IPS-18c (cell line): ENCODE data around the gene GPR171.
"Not testable (repeated sequence)": the region's sequence is repeated elsewhere in the genome, so short reads cannot be mapped to it uniquely, and the experiment has no call there.

Source experiments
- H3K4me3 ChIP-seq: 2 replicates; pipeline ENCODE4 v1.7.0; 2013; ENCODE audit warnings: low read depth, mild to moderate bottlenecking, low read length, moderate library complexity; ENCODE audit not compliant: insufficient read depth
- H3K9me3 ChIP-seq: one replicate; pipeline ENCODE4 v1.6.1; 2013; ENCODE audit warnings: mild to moderate bottlenecking, low read length, moderate library complexity; ENCODE audit not compliant: control insufficient read depth, insufficient read depth

Gene GPR171

DNA sequence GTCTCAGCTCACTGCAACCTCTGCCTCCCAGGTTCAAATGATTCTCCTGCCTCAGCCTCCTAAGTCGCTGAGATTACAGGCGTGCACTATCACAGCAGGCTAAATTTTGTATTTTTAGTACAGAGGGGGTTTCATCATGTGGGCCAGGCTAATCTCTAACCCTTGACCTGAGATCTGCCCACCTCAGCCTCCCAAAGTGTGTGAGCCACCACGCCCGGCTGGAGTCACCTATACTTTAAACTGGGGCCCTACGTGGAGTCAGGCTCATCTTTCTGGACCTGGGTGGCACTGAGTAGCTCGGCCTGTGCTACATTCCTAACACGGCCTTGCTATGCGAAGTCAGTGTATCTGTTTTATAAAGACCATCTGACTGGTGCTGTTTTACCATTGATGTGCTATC is 5.8 kb downstream of the GPR171 start:
- Histone ChIP-seq H3K9me3 (no peaks in the 10 kb centered on the region), H3K4me3 (no peak overlapping the region)

DNA sequence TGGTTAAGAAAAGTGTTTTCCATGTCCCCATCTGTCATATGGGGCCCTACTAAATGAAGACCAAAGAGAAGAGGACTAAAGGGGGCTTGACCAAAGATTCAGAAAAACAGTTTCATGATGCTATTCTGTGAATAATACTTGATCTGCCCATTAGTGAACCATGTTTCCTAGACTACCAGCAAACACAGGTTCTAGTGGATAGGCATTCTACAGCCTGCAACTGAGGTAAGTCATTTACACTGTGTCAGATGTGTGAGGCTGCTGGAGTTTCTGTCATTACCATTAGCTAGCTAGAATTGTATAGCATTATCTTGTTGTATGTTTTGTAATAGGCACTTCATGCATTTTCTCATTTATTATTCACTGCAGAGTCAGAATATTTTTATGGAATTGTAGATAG is 6.6 kb downstream of the GPR171 start:
- no peak overlapping the region for H3K4me3 ChIP-seq
- H3K9me3 ChIP-seq: no peaks in the 10 kb centered on the region

DNA sequence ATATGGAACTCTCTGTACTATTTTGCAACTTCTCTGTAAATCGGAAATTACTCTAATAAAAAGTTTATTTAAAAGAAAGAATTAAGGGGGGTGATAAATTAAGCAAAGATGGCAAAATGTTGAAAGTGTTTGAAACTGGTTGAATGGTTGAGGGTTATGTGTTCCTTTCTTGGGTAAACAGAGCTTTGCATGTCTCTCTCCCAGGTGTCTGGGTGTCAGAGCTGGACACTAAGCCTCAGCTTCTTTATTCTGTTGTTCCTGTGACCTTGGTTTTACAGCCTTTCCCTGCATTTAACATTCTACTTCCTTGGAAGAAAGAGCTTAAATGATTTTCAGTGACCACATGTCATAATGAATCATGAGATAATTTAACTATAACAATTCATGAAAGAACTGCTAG is 7.2 kb downstream of the GPR171 start:
- Histone ChIP-seq H3K9me3 (no peaks in the 10 kb centered on the region), H3K4me3 (no peak overlapping the region)

DNA sequence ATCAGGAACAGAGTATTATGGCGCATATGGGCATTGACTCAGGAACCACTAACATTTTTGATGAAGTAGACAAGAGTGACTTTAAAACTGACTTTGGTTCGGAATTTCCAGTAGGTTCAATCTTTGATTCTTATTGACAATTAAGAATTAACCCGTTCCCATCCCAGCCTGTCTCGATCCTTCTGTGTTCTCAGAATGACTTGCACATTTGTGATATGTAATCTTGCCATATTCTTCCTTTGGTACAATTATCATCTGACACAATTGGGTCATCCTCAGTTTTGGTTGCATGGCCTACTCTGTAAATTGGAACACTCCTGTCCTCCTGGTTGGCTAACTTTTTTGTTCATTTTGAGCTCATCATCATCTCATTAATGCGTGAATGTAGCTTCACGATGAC is 10.5 kb downstream of the GPR171 start:
- H3K9me3 ChIP-seq: no peaks in the 10 kb centered on the region
- no peak overlapping the region for H3K4me3 ChIP-seq

DNA sequence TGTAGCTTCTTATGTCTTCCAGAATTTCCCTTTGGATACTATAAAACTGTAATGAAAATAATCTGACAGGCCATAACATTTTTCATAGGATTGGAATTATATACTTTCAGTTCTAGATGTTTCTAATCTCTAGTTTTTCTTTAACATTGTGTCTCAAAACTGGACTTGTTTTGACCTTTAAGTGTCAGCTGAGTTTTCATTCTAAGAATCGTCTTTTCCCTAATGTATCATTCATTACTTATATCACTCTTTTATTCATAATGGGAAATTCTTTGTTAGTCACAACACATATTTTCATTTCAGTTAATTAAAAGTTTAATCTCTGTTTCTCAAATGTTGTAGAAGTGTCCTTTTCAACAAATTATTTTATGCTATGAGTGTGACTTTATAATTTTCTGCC is 11.9 kb downstream of the GPR171 start:
- no peaks in the 10 kb centered on the region for H3K9me3 ChIP-seq
- H3K4me3 ChIP-seq: no peak overlapping the region

DNA sequence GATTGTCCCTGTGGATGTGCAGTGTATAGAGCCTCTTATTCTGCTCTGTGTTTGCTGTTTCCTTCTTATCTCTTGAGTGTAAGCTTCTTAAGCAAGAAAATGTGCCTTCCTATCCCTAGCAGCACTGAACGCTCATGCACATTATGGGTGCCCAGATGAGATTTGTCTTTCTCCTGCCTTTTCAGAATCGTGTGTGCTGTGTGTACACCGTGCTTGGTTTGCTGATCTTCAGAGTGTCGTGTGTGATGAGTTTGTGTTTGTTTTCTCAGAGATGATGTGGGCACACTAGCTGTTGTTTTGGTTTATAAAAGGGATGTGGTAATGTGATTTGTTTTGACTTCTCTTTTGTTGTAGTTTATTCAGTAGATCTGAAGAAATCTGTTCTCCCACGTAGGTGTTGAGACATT is 19.7 kb downstream of the GPR171 start:
- H3K9me3 ChIP-seq: no peaks in the 10 kb centered on the region
- H3K4me3 ChIP-seq: no peak overlapping the region

DNA sequence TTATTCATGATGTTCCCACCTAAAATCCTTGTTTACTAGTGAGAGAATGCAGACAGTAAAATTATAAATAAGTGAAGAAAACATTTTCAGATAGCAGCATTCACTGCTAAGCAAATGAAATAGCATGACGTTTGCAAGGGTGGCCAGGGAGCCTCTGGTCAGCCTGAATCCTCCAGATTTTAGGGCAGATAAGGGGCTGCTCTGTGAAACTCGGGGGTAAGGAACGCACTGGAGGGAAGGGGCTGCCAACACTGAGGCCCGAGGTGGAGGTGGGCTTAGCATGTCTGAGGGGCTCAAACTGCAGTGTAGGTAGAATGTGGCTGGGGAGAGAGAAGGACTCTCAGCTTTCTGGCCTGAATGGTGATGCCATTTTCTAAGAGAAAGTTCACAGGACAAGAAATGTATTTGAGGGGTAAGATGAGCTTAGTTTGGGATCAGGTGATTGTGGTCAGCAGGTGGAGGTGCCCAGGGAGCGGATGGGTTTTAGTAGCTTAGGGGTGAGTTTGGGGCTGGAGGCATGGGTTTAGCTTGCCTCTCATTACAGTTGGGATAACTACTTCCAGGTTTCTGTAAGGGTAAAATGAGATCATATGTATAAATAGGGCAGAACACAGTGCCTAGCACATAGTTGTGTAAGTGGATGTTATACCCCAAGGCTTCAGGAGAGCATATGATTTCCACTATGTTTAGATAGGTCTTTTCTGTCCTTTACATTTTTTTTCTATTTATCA is 20.5 kb downstream of the GPR171 start:
- Histone ChIP-seq H3K4me3 (no peak overlapping the region), H3K9me3 (no peaks in the 10 kb centered on the region)

DNA sequence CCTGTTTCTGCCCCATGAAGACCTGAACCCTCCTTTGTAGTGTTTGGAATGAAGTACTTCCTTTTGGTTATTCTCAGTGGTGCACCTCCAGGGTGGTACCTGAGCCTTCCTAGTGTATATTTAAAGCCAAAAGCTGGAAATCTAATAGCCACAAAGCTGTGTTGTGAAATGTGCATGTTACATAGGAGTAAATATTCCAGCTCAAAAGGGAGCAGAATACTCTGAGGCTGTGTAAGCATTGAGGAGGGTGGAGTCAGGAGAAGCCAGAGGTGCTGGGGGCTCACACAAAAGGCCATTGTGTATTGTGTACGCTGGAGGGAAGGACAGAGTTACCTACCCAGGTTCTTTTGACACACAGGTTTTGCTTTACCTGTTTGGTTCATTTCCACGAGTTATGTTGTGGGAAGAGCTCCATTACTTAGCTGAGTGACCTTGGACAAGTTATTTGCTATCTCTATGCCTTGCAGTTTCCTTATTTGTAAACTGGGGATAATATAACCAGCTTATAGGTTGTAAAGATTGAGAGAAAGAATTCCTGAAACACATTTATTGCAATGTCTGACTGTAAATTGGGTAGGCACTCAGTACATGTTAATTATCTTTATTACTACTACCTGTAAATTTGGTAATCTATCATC is 24.7 kb downstream of the GPR171 start:
- H3K4me3 ChIP-seq: no peak overlapping the region
- H3K9me3 ChIP-seq: no peaks in the 10 kb centered on the region

DNA sequence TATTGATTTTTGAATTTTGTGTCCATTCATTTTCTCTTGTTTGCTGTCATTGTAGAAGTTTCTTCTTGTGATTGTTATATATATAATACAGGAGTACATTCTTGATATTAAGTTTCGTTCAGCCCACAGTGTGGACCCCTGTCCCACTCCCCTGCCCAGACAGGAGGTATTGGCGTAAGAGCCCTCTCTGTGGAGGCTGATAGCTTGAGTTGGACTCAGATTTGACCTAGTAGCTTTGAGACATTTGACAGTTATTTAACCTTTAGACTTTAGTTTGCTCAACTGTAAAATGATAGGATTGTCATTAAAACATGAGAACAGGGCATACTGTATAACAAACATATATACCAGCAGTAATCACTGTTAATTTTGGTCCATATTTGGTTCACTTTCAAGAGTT is 27.1 kb downstream of the GPR171 start:
- Histone ChIP-seq H3K9me3 (no peaks in the 10 kb centered on the region), H3K4me3 (no peak overlapping the region)

DNA sequence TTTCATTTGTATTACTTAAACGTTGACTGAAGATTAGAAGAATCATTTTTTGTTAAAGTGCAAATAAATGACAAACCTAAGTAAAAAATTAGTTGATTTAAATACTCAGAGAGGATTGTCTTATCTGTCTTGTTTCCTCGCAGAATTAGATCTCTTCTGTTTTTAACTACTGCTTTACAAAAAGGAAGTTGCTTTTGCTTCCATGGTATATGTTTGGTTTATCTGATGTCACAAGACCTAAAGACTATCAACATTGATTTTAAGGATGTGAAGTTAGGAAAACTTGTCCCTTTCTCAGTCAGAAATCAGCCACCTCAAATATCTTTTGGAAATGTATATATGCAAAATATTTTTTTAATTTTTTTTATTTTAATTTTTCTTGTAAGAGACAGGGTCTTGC is 28.7 kb downstream of the GPR171 start:
- H3K9me3 ChIP-seq: no peaks in the 10 kb centered on the region
- no peak overlapping the region for H3K4me3 ChIP-seq

DNA sequence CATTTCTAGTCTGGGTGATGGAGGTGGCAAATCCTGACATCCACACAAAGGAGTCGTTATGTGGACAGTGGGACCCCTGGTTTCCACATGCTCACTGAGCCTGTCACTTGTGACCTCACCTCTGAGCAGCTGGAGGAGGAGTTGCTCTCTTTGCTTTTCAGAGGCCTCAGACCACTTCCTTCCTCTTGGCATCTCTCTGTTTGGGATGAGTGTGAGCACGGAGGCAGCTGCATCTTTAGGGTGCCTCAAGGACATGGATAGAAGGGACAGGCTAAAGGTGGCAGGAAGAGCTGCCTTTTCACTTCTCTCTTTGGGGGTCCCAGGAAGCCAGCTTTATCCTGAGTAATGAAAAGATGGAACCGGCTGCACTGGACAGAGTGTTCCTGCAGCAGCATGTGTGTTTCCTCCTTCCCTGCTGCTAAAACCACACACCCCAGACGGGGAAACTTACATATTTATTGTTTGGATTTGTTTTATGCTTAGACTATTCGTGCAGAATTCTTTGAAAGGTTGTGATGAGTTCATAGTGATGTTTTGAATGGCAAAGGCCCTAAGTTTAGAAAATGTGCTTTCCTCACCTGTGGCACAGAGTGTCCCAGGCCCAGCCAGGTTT is 31.8 kb downstream of the GPR171 start:
- Histone ChIP-seq H3K4me3 (no peak overlapping the region), H3K9me3 (no peaks in the 10 kb centered on the region)

DNA sequence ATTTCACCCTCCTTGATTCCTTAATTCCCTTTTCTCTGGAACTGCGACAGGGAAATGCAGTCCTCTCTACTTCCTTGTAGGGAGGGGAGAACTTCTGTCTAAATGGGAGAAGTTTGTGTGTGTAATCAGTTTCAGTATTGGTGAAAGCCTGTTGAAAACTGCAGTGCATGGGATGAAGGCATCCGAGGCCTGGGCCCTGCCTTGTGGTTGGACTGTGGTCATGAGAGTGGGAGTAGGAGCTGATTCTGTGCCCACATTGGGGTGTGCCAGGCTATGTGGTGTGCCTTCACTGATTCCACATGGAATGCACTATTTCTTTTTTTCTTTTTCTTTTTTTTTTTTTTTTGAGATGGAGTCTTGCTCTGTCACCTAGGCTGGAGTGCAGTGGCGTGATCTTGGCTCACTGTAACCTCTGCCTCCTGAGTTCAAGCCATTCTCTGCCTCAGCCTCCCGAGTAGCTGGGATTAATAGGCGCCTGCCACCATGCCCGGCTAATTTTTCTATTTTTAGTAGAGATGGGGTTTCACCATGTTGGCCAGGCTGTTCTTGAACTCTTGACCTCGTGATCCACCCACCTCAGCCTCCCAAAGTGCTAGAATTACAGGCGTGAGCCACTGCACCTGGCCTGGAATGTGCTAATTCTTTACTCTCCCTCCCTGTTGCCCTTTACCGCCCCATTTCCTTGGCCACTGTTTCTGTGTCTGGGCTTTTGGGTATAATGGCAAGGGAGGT is 32.9 kb downstream of the GPR171 start:
- H3K9me3 ChIP-seq, H3K4me3 ChIP-seq: not testable (repeated sequence)

DNA sequence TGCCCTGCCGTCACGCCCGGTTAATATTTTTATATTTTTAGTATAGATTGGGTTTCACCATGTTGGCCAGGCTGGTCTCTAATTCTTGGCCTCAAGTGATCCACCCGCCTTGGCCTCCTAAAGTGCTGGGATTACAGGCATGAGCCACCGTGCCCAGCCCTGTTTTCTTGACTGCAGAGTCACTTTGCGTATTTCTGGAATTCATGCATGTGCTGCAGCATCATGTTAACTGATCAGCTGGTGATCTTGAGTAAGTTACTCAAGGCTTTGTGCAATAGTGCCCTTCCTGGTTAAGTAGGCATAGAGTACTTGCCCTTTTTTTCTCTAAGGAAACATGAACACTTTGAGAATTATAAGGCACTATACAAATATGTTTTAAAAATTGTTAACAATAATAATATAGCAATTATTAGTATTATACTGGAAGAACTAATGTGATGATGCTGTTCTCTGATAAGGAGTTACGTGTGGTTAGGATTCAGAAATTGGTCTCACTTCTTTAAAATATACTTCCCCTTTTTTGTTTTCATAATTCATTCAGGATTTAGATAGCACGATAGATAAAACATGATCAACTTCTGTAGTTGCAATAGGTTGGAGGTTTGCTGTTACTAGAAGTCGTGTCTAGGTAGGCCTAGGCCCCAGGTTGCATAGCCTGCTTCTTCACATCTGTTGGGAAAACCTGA is 33.6 kb downstream of the GPR171 start:
- no peaks in the 10 kb centered on the region for H3K9me3 ChIP-seq
- H3K4me3 ChIP-seq: no peak overlapping the region

DNA sequence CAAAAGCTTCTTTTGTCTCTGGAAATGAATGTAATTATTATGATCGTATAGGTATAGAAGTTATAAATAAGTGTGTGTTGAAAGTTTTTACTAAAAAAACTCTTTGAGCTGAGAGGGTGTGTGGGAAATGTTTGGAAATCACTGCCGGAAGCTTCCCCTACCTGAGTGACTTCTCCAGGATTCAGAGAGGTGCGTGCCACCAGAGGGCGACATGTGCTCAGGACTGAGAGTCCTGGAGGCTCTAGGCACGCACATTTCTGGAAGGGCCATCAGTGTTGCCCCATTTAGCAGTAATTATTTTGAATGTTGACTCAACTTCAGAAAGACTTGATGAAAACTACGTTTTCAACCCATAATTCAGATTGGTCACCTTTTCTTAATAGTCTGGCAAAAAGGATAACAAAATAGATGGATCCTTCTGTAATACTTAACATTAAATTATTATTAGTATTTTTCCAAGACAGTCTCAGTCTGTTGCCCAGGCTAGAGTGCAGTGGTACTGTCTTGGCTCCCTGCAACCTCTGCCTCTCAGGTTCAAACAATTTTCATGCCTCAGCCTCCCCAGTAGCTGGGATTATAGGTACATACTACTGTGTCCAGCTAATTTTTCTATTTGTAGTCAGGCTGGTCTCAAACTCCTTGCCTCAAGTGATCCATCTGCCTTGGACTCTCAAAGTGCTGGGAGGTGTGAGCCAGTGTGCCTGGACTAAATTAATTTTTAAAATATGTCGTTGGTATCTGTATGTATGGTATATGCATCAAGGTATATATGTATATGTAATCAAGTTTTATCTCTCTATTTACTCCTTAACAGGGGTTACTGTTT is 34.5 kb downstream of the GPR171 start:
- no peak overlapping the region for H3K4me3 ChIP-seq
- no peaks in the 10 kb centered on the region for H3K9me3 ChIP-seq

DNA sequence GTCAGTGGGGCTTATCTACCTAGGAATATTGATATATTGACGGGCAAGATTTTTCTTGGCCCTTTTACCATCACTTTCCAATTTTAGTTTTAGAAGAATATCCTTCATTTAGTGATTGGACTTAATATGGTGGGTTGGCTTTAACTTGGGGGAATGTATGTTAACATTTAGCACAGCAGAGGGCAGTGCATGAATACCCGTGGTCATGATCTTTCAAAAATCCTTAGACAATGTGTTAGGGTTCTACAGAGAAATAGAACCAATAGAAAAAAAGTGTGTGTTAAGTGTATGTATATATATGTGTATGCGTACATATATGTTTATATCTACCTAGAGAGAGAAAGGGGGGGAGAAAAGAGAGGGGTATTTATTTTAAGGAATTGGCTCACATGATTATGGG is 36.9 kb downstream of the GPR171 start:
- Histone ChIP-seq H3K4me3 (no peak overlapping the region), H3K9me3 (no peaks in the 10 kb centered on the region)

DNA sequence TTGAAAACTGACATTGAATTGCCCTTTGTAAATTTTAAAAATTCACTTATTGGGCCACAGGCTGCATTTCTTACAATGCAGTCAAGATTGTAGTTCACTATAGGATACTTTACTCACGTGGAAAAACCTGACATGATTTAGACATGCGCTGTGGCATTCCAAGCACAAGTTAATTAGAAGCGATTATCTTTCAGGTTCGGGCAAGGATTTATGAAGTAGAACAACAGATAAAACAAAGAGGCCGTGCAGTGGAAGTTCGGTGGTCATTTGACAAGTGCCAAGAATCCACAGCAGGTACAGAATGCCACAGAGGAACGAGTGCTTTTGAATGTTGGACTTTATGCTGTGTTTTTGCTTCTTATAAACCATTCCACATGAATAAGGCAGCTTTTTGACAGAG is 37.8 kb downstream of the GPR171 start:
- no peak overlapping the region for H3K4me3 ChIP-seq

DNA sequence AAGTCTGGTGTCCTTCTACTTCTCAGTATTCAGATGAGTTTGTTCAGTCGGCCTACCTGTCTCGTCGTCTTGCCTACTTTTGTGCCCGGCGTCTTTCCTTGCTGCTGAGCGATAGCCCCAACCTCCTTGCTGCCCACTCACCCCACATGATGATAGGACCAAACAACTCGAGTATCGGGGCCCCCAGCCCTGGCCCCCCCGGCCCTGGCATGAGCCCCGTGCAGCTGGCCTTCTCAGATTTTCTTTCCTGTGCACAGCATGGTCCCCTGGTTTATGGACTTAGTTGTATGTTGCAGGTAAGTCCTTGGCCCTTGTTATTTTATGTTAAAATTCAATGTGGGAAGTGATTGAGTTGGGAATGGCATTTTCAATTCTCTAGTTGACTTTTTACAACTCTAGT is 43.2 kb downstream of the GPR171 start:
- no peak overlapping the region for H3K4me3 ChIP-seq
- no peaks in the 10 kb centered on the region for H3K9me3 ChIP-seq

More for the DNA sequence above, 37.8 kb downstream of the GPR171 start:
- no peaks in the 10 kb centered on the region for H3K9me3 ChIP-seq
